DMS79 treated with DMSO at 0.1 percent for 48 hours (cell line): ENCODE data around the gene REM2.

Experiments
- DNase-seq: peaks from one replicate; lab custom pipeline; 2025; lab: John Stamatoyannopoulos, UW

Gene REM2

DNA sequence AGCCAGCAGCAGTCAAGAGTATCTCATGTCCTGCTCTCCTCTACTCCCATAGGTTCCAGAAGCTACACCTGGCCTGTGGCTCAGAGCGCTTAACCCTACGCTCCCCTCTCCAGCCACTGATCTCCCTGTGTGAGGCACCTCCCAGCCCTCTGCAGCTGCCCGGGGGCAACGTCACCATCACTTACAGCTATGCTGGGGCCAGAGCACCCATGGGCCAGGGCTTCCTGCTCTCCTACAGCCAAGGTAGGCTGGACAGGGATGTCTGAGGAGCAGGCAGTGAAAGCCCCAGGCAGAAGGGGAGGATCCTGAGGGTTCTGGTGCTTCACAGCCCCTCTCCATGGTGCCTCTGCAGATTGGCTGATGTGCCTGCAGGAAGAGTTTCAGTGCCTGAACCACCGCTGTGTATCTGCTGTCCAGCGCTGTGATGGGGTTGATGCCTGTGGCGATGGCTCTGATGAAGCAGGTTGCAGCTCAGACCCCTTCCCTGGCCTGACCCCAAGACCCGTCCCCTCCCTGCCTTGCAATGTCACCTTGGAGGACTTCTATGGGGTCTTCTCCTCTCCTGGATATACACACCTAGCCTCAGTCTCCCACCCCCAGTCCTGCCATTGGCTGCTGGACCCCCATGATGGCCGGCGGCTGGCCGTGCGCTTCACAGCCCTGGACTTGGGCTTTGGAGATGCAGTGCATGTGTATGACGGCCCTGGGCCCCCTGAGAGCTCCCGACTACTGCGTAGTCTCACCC is 7.8 kb upstream of the REM2 start:
- DNase-seq, result no peak

DNA sequence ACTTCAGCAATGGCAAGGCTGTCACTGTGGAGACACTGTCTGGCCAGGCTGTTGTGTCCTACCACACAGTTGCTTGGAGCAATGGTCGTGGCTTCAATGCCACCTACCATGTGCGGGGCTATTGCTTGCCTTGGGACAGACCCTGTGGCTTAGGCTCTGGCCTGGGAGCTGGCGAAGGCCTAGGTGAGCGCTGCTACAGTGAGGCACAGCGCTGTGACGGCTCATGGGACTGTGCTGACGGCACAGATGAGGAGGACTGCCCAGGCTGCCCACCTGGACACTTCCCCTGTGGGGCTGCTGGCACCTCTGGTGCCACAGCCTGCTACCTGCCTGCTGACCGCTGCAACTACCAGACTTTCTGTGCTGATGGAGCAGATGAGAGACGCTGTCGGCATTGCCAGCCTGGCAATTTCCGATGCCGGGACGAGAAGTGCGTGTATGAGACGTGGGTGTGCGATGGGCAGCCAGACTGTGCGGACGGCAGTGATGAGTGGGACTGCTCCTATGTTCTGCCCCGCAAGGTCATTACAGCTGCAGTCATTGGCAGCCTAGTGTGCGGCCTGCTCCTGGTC is 7.2 kb upstream of the REM2 start:
- DNase-seq, result no peak

DNA sequence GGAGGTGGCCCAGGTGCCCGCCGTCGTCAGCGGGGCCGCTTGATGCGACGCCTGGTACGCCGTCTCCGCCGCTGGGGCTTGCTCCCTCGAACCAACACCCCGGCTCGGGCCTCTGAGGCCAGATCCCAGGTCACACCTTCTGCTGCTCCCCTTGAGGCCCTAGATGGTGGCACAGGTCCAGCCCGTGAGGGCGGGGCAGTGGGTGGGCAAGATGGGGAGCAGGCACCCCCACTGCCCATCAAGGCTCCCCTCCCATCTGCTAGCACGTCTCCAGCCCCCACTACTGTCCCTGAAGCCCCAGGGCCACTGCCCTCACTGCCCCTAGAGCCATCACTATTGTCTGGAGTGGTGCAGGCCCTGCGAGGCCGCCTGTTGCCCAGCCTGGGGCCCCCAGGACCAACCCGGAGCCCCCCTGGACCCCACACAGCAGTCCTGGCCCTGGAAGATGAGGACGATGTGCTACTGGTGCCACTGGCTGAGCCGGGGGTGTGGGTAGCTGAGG is 6.0 kb upstream of the REM2 start:
- DNase-seq, result no peak

DNA sequence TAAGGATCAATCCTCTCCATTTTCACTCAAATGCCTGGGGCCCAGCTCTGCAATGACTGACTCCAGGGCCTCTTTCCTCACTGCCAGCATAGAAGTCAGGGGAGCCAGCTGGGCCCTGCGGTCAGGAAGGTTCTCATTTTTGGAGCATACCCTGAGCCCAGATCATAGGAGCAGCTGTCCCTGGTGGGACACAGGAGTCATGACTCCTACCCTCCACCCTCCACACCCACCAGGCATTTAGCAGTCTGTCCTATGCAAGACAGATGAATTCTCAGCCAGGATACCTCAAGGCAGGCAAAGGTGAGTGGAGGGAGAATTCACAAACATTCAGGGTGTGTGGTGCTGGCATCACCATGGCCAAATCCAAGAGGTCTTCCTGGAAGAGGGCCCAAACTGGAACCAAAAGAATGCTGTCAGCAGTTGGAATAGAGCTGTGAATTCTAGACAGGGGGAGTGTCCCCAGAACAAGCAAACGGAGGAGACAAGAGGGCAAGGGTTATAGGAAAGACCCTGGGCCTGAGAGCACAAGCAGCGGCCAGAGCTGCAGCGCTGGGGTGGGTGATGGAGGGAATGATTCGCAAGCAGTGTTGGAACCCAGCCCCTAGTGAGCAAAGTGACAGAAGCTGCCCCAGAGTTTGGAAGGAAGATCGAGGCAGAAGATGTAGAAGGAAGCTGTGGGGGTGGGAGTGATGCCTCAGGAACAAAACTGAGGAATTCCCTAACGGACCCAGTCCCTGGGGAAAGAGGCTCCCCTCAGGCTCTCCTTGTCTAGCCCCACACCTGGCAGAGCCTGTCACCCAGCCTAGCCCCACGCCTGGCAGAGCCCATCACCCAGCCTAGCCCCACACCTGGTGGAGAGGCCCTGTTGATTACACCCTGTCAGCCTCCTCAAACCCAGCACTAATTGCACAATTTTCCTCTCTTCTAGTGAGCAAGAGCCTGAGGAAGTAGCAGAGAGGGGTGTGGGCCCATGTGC is 4.5 kb upstream of the REM2 start:
- DNase-seq, result no peak

DNA sequence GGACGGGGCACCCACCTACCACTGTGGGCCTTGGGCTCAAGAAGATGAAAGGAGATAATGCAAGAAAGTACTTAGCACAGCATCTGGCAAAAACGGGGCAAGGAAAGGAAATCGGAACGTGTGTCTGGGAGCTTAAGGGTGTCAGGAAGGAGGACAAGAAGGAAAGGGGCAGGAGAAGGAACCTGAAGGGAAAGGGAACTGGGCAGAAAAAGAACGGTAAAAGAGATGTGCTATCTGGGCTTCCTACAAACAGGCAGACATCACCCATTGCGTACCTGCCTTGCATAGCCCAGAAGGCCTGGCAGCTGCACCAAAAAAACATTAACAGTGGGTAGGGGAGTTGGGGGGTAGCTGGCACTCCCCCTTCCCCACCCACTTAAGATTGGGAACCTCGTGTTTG is 958 bp upstream of the REM2 start:
- no peak for DNase-seq

DNA sequence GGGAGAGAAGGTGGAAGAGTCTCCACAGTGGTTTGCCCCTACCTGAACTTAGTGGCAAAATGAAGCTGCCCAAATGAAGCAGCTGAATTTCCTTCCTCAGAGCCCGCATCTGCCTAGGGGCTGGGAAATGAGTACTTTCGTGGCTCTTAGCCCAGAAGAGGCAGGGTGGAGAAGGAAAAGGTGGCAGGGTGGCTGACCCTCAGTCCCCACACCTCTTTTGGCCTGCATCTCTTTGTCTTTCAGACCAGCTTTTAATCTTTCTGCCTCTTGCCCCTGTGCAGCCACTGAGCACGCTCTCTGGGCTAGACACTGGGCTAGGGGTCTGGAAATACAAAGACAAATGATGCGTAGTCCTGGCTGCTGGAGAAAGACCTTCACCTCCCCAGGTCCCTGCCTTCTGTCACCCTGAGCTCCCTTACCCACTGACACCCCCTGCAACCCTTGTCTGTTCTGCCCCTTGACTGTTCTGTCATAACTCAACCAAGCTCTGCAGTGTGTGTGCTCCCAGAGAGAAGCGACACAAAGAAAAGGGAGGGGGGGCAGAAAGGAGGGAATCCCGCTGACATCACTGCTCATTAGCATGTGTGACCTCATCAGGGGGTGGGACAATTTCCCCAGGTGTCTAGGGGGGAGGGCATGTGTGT is 371 bp upstream of the REM2 start:
- peak; percentile 87 for DNase-seq

DNA sequence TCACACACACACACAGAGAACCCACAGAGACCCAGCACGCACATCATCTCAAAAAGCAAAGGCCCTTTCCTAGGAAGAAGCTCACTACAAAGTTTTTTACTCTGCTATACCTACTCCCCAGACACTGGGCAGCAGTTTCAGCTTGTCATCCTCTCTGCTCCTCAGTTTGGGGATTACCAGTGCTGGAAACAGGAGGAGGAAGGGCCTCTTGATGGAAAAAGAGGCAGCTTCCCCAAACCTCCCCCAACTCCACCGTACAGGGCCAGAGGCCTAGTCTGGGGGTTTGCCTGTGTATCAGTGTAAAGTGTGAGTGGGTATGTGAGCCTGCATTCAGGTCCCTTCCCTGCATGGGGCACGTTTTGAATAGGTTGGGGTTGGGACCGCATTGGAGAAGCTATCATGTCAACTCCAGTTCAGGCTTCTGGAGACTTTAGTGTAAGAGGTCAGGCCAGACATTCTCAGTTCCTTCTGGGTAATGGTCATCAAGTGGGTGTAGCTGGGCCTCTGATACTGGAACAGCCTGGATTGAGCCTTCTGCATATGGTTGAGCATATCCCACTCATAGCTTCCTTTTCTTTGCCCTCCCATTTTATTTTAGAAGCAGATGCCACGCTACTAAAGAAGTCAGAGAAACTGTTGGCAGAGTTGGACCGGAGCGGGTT is 1.2 kb downstream of the REM2 start:
- DNase-seq, result no peak

DNA sequence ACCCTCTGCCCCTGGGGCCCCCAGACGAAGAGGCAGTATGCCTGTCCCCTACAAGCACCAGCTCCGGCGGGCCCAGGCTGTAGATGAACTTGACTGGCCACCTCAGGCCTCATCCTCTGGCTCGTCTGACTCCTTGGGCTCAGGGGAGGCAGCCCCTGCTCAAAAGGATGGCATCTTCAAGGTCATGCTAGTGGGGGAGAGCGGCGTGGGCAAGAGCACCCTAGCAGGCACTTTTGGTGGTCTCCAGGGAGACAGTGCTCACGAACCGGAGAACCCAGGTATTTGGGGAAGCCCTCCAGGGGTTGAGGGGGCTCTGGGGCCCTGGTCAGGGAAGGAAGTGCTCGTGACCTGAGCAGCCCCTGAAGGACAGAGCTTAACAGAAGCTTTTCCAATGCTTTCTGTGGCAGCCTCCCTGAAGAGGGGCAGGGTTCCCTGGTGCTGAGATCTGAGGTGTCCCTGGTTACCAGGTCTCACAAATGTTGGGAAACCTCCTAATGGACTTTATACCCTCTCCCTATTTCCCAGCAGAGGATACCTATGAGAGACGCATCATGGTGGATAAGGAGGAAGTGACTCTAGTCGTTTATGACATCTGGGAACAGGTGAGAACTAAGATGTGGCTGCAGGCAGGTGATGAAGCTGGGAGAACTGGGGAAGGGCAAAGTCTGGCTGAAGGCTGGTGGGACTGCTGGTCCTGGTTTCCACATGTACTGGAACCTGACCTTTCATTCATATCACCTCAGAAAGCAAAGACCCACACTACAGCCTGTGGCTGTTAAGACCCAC is 1.9 kb downstream of the REM2 start:
- DNase-seq, result no peak

DNA sequence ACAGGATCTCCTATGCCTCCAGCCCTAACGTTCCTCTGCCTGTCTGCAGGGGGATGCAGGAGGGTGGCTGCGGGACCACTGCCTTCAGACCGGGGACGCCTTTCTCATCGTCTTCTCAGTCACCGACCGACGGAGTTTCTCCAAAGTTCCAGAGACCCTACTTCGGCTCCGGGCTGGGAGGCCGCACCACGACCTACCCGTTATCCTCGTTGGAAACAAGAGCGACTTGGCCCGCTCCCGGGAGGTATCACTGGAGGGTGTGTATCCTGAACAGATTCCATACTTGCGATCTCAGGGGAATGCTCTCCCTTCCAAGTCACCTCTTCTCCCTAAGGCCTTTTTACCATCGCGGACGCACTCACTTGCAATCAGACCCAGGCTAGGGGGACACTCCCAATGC is 3.0 kb downstream of the REM2 start:
- DNase-seq, result no peak

DNA sequence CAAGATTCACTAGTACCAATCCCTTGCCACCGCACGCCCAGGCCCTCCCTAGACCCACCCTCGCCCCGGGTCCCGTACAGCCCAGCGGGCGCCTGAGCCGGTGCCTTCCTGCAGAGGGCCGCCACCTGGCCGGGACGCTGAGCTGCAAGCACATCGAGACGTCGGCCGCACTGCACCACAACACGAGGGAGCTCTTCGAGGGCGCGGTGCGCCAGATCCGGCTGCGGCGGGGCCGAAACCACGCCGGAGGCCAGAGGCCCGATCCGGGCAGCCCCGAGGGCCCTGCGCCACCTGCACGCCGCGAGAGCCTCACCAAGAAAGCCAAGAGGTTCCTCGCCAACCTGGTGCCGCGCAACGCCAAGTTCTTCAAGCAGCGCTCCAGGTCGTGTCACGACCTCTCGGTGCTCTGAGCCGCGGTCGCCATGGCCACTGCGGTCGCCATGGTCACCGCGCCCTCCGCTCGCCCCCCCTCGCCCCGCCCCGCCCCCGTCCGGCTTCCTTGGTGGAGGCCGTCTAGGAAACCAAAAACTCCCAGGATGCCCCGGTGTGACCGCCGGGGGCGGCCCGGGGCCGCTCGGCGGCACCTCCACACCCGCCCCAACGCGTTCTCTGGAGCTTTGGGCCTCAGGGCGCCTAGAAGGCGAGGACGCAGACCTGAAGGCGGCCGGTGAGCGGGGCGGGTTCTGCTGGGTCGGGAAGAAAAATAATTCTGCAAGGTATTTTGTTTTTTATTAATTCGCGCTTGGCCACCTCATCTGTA is 3.7 kb downstream of the REM2 start:
- peak; percentile 90 for DNase-seq

DNA sequence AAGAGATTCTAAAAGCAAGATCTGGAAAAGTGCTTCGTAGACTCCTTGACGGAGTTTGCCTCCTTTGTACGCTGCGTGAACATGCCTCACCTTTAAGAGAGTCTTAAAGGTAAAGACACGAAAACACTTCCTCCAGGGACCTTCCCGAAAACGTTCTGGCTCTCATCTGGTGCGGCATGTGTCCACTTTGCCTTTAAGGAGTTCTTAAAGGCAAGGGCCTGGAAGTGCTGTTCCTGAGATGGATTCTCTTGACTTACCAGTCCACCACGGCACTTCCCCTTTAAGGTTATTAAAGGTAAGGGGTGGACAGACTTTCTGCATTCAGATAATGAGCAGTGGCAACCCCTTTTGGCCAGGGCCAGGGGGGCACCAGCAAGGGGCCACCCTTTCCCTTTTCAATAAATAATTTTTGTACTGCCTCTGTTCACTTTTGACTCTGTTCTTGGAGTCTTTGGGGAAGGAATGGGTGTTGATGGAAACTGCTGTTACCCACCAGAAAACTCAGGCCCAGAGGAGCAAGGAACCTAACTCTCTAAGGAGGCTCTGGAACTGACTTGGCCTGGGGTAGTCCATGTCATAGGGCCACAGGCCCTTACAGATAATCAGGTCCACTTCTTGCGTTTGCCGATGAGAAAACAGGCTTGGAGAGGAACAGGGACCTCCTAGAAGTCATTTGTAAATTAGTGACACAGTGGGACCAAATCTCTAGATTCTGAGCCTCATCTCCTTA is 4.4 kb downstream of the REM2 start:
- DNase-seq, result peak; percentile 100

DNA sequence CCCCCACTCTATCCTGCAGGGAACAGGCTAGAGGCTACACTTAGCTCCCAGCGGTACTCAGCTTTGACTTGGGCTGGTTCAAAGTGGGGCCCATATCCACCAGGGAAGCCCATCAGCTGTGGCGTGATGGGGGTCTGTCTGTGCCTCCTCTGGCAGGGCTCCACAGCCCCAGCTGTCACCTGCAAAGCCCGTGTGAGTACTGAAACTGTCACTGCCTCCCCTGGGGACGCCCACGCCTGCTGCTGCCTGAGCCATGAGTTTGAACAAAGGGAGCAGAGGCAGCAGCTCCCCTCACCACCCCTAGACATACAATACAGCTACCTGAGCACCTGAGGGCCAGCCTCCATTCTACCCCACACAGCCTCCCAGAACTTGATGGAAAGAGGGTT is 5.0 kb downstream of the REM2 start:
- DNase-seq, result no peak

DNA sequence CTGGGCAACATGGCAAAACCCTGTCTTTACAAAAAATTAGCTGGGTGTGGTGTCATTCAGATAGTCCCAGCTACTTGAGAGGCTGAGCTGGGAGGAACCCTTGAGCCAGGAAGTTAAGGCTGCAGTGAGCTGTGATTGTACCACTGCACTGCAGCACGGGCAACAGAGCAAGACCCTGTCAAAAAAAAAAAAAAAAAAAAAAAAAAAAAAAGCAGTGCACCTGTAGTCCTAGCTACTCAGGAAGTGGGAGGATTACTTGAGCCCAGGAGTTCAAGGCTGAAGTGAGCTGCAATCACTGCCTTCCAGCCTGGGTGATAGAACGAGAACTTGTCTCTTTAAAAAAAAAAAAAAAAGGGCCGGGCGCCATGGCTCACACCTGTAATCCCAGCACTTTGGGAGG is 5.6 kb downstream of the REM2 start:
- DNase-seq, result no peak

DNA sequence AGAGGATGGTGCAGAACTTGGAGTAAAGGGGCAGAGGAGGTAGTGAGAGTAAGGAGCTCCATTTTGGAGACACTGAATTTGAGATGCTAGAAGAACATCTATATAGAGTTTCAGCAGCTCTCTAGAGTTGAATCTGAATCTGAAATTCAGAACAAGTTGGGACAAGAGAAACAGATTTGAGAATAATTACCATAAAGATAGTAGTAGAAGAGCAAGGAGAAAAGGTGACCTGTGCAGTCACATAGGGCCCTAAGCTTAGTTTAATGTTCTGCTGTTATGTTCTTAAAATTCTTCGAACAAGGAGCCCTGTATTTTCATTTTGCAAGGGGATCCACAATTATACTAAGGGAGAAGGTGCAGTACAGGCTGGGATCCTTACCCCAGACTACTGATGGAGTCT is 7.4 kb downstream of the REM2 start:
- no peak for DNase-seq

DNA sequence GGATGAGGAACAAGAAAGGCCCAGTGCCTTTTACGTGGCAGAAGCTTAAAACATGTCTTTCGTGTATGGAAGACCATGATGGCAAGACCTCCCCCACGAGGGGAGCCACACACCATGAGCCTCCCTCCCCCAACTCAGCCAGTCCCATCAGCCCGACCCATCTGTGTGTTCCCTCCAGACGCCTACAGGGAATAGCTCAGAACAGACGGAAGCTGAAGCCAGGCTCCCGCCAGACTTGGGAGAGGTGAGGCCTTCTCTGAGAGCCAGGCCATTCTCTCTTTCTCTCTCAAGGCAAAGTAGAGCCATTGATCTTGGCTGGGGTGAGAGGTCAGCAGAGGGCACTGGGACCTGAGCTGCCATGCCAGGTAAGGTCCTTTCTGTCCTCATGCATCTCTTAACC is 9.5 kb downstream of the REM2 start:
- DNase-seq, result no peak

DNA sequence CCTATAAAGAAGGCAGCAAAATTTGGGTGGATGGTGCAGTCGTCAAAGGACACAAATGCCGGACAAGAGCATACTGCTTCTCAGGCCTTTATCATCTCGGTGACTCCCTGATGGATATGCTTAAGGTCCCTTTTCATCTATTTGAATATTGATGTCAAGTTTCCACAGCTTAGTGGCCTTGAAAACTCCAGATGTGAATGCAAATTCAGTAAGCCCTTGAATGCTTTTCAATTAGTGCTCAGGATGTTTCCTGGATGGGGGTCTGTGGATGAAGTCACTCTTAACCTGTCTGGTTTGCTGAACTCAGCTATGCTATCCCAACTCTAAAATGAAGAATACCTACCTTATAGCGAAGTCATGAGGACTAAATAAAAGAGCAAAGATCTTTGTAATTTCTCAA is 10.7 kb downstream of the REM2 start:
- DNase-seq, result no peak

DNA sequence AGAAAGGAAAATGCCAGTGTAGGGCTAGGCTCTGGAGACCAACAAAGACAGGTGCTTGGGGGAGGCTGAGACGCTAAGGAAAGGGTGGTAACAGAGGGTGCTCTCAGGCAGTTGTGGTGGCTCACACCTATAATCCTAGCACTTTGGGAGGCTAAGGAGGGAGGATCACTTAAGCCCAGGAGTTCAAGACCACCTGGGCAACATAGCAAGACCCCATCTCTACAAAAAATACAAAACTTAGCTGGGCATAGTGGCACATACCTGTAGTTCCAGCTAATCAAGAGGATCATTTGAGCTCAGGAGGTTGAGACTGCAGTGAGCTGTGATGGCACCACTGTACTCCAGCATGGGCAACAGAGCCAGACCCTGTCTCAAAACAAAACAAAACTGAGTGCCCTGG is 12.4 kb downstream of the REM2 start:
- DNase-seq, result no peak

DNA sequence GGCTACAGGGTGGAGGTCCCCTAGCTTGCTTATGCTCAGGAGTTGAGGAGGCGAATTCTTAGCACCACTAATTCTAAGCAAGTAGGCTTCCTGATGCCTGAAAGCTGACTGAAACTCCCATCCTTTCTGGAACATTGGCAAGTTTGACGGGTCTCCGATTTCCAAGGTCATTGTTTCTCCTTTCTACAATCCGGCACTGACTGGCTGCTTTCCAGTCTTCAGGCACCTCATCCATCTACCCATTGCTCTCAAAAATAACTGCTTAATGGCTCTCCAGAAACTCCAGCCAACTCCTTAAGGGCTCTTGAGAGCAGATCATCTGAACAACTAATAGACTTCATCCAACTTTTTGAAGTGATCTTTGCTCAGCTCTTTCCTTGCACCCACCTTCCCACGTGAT is 13.3 kb downstream of the REM2 start:
- DNase-seq, result peak; percentile 100

DNA sequence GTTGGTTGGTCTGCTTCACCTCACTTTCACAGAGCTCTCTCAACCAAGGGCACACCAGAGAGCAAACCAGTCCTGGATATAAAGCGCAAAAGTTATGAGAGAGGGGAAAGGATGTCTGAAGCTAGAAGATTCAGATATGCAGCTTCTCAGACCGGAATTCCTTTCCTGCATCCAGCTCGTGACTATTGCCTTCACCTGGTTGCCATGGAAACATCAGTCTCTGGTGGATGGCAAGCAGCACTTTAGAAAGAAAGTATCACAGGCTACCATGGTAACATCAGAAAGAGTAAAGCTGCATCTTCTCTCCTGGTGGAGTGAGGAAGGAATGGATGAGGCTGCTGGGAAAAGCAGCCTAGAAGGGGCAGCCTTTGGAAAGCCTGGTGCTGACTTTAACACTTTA is 13.7 kb downstream of the REM2 start:
- DNase-seq, result no peak

DNA sequence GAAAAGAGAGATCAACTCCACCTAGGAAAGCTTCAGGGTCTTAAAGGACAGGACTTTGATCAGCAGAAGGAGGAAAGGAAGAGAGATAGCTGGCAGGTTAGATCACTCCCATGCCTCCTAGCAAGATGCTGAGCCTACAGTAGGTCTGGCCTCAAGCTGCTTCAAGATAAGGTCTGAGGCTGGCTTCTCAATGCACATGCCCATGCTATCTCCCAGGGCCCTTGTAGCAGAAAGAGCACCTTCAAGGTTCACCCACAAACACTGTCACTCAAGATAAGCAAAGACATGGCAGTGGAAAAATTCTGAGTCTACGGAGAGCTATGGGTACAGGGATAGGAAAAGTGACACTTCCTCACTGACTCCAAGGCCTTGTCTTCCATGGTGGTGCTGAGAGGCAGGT is 14.3 kb downstream of the REM2 start:
- no peak for DNase-seq
